ENCODE data around the gene KIF20A.

KIF20A gene

GRCh38 chr5:138233280-138233679 is 54.4 kb downstream of the KIF20A start:
- Histone ChIP-seq H3K9ac (ENCODE audit: low read depth, low read length) (no peak overlapping the region), H3K4me1 (ENCODE audit: control insufficient read depth, insufficient read depth, low read length) (no peaks in the 10 kb centered on the region), H3K36me3 (ENCODE audit: control insufficient read depth, insufficient read depth, low read length) (no peaks in the 10 kb centered on the region), H3K27me3 (ENCODE audit: control insufficient read depth, insufficient read depth, low read length) (no peaks in the 10 kb centered on the region), H3K4me3 (ENCODE audit: low read depth, low read length) (no peak overlapping the region), H3K9me3 (ENCODE audit: control insufficient read depth, insufficient read depth, low read length) (no peaks in the 10 kb centered on the region)

DNA sequence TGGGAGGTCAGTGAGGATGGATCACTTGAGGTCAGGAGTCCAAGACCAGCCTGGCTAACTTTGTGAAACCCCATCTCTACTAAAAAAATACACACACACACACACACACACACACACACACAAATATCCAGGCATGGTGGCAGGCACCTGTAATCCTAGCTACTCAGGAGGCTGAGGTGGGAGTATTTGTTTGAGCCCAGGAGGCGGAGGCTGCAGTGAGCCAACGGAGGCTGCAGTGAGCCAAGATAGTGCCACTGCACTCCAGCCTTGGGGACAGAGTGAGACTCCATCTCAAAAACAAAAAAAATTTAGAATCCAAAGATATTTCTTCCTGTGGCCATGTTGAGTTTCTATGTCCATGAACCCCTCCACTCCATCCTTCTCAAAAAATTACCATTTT is 55.7 kb downstream of the KIF20A start:
- Histone ChIP-seq H3K36me3 (ENCODE audit: control insufficient read depth, insufficient read depth, low read length) (no peaks in the 10 kb centered on the region), H3K4me1 (ENCODE audit: control insufficient read depth, insufficient read depth, low read length) (no peaks in the 10 kb centered on the region), H3K4me3 (ENCODE audit: low read depth, low read length) (no peak overlapping the region), H3K27me3 (ENCODE audit: control insufficient read depth, insufficient read depth, low read length) (peaks cover 6% of the 10 kb centered on the region), H3K9me3 (ENCODE audit: control insufficient read depth, insufficient read depth, low read length) (no peaks in the 10 kb centered on the region), H3K9ac (ENCODE audit: low read depth, low read length) (no peak overlapping the region)
